HEK293 (cell line): ENCODE measurements around the gene NUMBL.

Experiments used
- CTCF ChIA-PET: fragments of 350-600 bp; formaldehyde crosslinking; extraction: SDS; loops from one replicate; lab custom pipeline; 2021; ENCODE audit warnings: antibody characterized with exemption; lab: Yijun Ruan, JAX
- POLR2A ChIA-PET: fragments of 300-600 bp; formaldehyde crosslinking; extraction: SDS; loops from one replicate; lab custom pipeline; 2020; ENCODE audit warnings: antibody characterized with exemption, inconsistent platforms; lab: Yijun Ruan, JAX
- H3K27ac ChIP-seq: fragments of 200-500 bp; sonication (Bioruptor generic); 2 replicates; pipeline ENCODE4 v1.5.1; 2014; ENCODE audit warnings: low read depth, low read length, control low read depth, inconsistent platforms; ENCODE audit errors: extremely low read depth
- H3K36me3 ChIP-seq, 2 experiments: fragments of 200-500 bp in 1 of 2; sonication (Bioruptor generic) in 1 of 2; 1 replicate in 1 of 2; 2 replicates in 1 of 2; pipeline ENCODE4 v1.5.1; 2014 to 2017; ENCODE audit warnings: inconsistent platforms in 2 of 2, low read length in 2 of 2; ENCODE audit not compliant: control insufficient read depth in 2 of 2, insufficient read depth in 1 of 2
- H3K4me1 ChIP-seq: fragments of 200-500 bp; sonication (Bioruptor generic); 2 replicates; pipeline ENCODE4 v1.5.1; 2014; ENCODE audit warnings: mild to moderate bottlenecking, low read length, inconsistent platforms; ENCODE audit not compliant: control insufficient read depth, insufficient read depth
- H3K4me3 ChIP-seq: 2 replicates; pipeline ENCODE4 v1.5.1; 2011; ENCODE audit warnings: low read depth, mild to moderate bottlenecking, control low read depth, low read length, moderate library complexity
- H3K9me3 ChIP-seq: fragments of 200-500 bp; sonication (Bioruptor generic); 2 replicates; pipeline ENCODE4 v1.5.1; 2014; ENCODE audit warnings: low read depth, low read length, inconsistent platforms; ENCODE audit not compliant: control insufficient read depth, insufficient read depth
- BCL11B ChIP-seq: fragments of 450-650 bp; formaldehyde crosslinking; IDR thresholded peaks from 2 replicates; pipeline ENCODE4 v1.5.1; 2016; ENCODE audit warnings: low read depth, missing biosample characterization, missing genetic modification characterization
- IKZF3 ChIP-seq: fragments of 450-650 bp; IDR thresholded peaks from 2 replicates; pipeline ENCODE4 v1.5.0; 2018; ENCODE audit warnings: missing biosample characterization, mild to moderate bottlenecking, missing genetic modification characterization, moderate library complexity
- PATZ1 ChIP-seq: fragments of 450-650 bp; formaldehyde crosslinking; IDR thresholded peaks from 2 replicates; pipeline ENCODE4 v1.5.1; 2016; ENCODE audit warnings: missing biosample characterization, missing genetic modification characterization
- REST ChIP-seq: fragments of 450-650 bp; formaldehyde crosslinking; IDR thresholded peaks from 2 replicates; pipeline ENCODE4 v1.5.1; 2016; ENCODE audit warnings: missing biosample characterization, missing genetic modification characterization
- ZBTB7A ChIP-seq: fragments of 450-650 bp; formaldehyde crosslinking; IDR thresholded peaks from 2 replicates; pipeline ENCODE4 v1.5.1; 2016; ENCODE audit warnings: low read depth, missing biosample characterization, missing genetic modification characterization
- ZFHX2 ChIP-seq: fragments of 450-650 bp; formaldehyde crosslinking; conservative IDR thresholded peaks from 2 replicates; pipeline ENCODE4 v1.5.1; 2016; ENCODE audit warnings: missing biosample characterization, missing genetic modification characterization
- ZNF350 ChIP-seq: fragments of 450-650 bp; formaldehyde crosslinking; IDR thresholded peaks from 2 replicates; pipeline ENCODE4 v1.5.0; 2017; ENCODE audit warnings: missing biosample characterization, mild to moderate bottlenecking, missing genetic modification characterization
- ZNF48 ChIP-seq: fragments of 450-650 bp; formaldehyde crosslinking; IDR thresholded peaks from 2 replicates; pipeline ENCODE4 v1.5.1; 2016; ENCODE audit warnings: missing biosample characterization, missing genetic modification characterization
- ZNF623 ChIP-seq: fragments of 450-650 bp; formaldehyde crosslinking; IDR thresholded peaks from 2 replicates; pipeline ENCODE4 v1.5.1; 2016; ENCODE audit warnings: missing biosample characterization, missing genetic modification characterization
- ZNF704 ChIP-seq: fragments of 450-650 bp; formaldehyde crosslinking; IDR thresholded peaks from 2 replicates; pipeline ENCODE4 v1.5.1; 2016; ENCODE audit warnings: missing biosample characterization, missing genetic modification characterization
- ZNF747 ChIP-seq: fragments of 450-650 bp; formaldehyde crosslinking; IDR thresholded peaks from 2 replicates; pipeline ENCODE4 v1.5.1; 2016; ENCODE audit warnings: missing biosample characterization, missing genetic modification characterization
- ZNF76 ChIP-seq: fragments of 450-650 bp; formaldehyde crosslinking; IDR thresholded peaks from 2 replicates; pipeline ENCODE4; 2016; ENCODE audit warnings: low read depth, missing biosample characterization, missing genetic modification characterization, borderline replicate concordance
- ZSCAN23 ChIP-seq: fragments of 450-650 bp; formaldehyde crosslinking; IDR thresholded peaks from 2 replicates; pipeline ENCODE4 v1.5.1; 2016; ENCODE audit warnings: missing biosample characterization, missing genetic modification characterization
- TF ChIP-seq, protein P1 (sequence below): fragments of 450-650 bp; formaldehyde crosslinking; IDR thresholded peaks from 2 replicates; pipeline ENCODE4 v1.5.1; 2016; ENCODE audit warnings: missing biosample characterization, missing genetic modification characterization
- TF ChIP-seq, protein P2 (sequence below): fragments of 450-650 bp; formaldehyde crosslinking; IDR thresholded peaks from 2 replicates; pipeline ENCODE4 v1.5.1; 2016; ENCODE audit warnings: missing biosample characterization, missing genetic modification characterization

Gene NUMBL

GRCh38 chr19:40714441-40715299 lies 24.2 kb upstream of the NUMBL start (continued):
- TF ChIP-seq ZNF704 (tag by site-specific recombination) (no peak; the same call in 1 of the 2 replicates), ZFHX2 (tag by site-specific recombination) (peak; percentile 97), ZNF747 (tag by site-specific recombination) (no peak), BCL11B (peak; percentile 32; the same call in 1 of the 2 replicates), REST (tag by site-specific recombination) (peak; percentile 11; the same call in 1 of the 2 replicates), ZSCAN23 (tag by site-specific recombination) (peak; percentile 76; the same call in 1 of the 2 replicates), IKZF3 (tag by site-specific recombination) (no peak; the same call in 1 of the 2 replicates), ZNF350 (tag by site-specific recombination) (no peak), ZNF76 (peak; percentile 73), ZBTB7A (peak; percentile 18; the same call in 1 of the 2 replicates), PATZ1 (tag by site-specific recombination) (peak; percentile 77; the same call in 1 of the 2 replicates), ZNF623 (tag by site-specific recombination) (no peak)
- TF ChIP-seq, protein P1, sequence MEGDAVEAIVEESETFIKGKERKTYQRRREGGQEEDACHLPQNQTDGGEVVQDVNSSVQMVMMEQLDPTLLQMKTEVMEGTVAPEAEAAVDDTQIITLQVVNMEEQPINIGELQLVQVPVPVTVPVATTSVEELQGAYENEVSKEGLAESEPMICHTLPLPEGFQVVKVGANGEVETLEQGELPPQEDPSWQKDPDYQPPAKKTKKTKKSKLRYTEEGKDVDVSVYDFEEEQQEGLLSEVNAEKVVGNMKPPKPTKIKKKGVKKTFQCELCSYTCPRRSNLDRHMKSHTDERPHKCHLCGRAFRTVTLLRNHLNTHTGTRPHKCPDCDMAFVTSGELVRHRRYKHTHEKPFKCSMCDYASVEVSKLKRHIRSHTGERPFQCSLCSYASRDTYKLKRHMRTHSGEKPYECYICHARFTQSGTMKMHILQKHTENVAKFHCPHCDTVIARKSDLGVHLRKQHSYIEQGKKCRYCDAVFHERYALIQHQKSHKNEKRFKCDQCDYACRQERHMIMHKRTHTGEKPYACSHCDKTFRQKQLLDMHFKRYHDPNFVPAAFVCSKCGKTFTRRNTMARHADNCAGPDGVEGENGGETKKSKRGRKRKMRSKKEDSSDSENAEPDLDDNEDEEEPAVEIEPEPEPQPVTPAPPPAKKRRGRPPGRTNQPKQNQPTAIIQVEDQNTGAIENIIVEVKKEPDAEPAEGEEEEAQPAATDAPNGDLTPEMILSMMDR (tag by site-specific recombination): peak; percentile 80

DNA sequence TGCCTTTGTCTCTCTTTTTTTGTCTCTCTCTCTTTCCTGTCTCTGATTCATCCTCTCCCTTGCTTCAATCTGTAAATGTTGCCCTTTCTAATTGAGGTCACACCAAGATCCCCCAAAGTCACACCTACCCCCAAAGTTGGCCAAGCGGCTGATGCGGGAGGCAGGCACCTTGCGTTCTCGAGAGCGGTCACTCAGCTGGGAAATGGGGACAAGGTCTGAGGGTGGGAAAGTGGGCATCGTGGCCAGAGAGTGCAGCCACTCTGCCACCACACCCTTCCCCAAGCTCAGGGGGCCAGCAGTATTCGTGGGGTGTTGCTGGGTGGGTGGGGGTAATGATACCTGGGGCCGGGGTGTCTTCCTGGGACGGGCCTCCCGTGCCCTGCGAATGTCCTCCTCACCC lies 23.5 kb upstream of the NUMBL start:
- H3K4me1 ChIP-seq: peaks cover 38% of the 10 kb centered on the region
- no peak overlapping the region for H3K4me3 ChIP-seq
- 0 out of 2 replicates have a peak overlapping the region, but pooled peaks have one; percentile 86 for H3K27ac ChIP-seq

More for the DNA sequence above, 23.5 kb upstream of the NUMBL start:
- ChIA-PET CTCF (interaction anchor here (0.6 to 1.0 kb wide), 2 partner anchors 93 to 344 kb away, joined by 3 to 4 read pairs; no protein-coding TSS in a partner anchor), POLR2A (interaction anchor here (0.6 to 0.7 kb wide), 3 partner anchors 66 to 90 kb away, joined by 3 to 9 read pairs (median 5); no protein-coding TSS in a partner anchor)
- H3K36me3 ChIP-seq: peaks cover 36 to 49% of the 10 kb centered on the region in 2 experiments
- no peaks in the 10 kb centered on the region for H3K9me3 ChIP-seq
- no peak for TF ChIP-seq ZNF48
- TF ChIP-seq, protein P2, sequence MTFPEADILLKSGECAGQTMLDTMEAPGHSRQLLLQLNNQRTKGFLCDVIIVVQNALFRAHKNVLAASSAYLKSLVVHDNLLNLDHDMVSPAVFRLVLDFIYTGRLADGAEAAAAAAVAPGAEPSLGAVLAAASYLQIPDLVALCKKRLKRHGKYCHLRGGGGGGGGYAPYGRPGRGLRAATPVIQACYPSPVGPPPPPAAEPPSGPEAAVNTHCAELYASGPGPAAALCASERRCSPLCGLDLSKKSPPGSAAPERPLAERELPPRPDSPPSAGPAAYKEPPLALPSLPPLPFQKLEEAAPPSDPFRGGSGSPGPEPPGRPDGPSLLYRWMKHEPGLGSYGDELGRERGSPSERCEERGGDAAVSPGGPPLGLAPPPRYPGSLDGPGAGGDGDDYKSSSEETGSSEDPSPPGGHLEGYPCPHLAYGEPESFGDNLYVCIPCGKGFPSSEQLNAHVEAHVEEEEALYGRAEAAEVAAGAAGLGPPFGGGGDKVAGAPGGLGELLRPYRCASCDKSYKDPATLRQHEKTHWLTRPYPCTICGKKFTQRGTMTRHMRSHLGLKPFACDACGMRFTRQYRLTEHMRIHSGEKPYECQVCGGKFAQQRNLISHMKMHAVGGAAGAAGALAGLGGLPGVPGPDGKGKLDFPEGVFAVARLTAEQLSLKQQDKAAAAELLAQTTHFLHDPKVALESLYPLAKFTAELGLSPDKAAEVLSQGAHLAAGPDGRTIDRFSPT: no peak
